Measurements from ENCODE around the gene CNKSR1.
A peak's percentile ranks its signal among the peaks of the same experiment; 100 is the strongest.

Gene CNKSR1

GRCh38 chr1:26177182-26177684, at the start of gene CNKSR1:
Gene CNKSR1, plus strand, starts transcription at chr1:26177491. Its CDS starts 57 bp downstream, at chr1:26177548.
- DNase-seq, result no peak

- no peak for DNase-seq
Observed at GRCh38 chr1:26129778-26130177, 47.5 kb upstream of the CNKSR1 start.

- DNase-seq, result no peak
Observed at GRCh38 chr1:26130695-26131094, 46.6 kb upstream of the CNKSR1 start.

GRCh38 chr1:26132128-26132833, 45.0 kb upstream of the CNKSR1 start:
- no peak for DNase-seq

GRCh38 chr1:26132834-26133167, 44.5 kb upstream of the CNKSR1 start:
- no peak for DNase-seq

- DNase-seq, result no peak
Observed at GRCh38 chr1:26134466-26134865, 42.8 kb upstream of the CNKSR1 start.

- no peak for DNase-seq
Observed at GRCh38 chr1:26138974-26139558, 38.2 kb upstream of the CNKSR1 start.

GRCh38 chr1:26142159-26142558, 35.1 kb upstream of the CNKSR1 start:
- DNase-seq, result no peak

GRCh38 chr1:26145041-26145959, 32.0 kb upstream of the CNKSR1 start:
- DNase-seq, result peak; percentile 64

- no peak for DNase-seq
Observed at GRCh38 chr1:26145960-26146294, 31.4 kb upstream of the CNKSR1 start.

GRCh38 chr1:26148887-26149286, 28.4 kb upstream of the CNKSR1 start:
- DNase-seq, result no peak

GRCh38 chr1:26153966-26154532, 23.2 kb upstream of the CNKSR1 start:
- DNase-seq, result no peak

- DNase-seq, result no peak
Observed at GRCh38 chr1:26154750-26155149, 22.5 kb upstream of the CNKSR1 start.

- no peak for DNase-seq
Observed at GRCh38 chr1:26155370-26156284, 21.7 kb upstream of the CNKSR1 start.

- no peak for DNase-seq
Observed at GRCh38 chr1:26156285-26157038, 20.8 kb upstream of the CNKSR1 start.

GRCh38 chr1:26158271-26158907, 18.9 kb upstream of the CNKSR1 start:
- DNase-seq, result no peak

GRCh38 chr1:26158908-26159742, 18.2 kb upstream of the CNKSR1 start, which contains the start of gene FAM110D:
Gene FAM110D, plus strand, starts transcription at chr1:26159079. Its CDS starts 2,213 bp downstream, at chr1:26161292.
- no peak for DNase-seq

GRCh38 chr1:26159743-26160039, 17.6 kb upstream of the CNKSR1 start:
- DNase-seq, result no peak

GRCh38 chr1:26160527-26161414, 16.5 kb upstream of the CNKSR1 start:
- DNase-seq, result no peak
